Endothelial cell of umbilical vein (primary cell): Measurements from ENCODE around the gene CAMTA1. TPM values are rescaled to one million over a fixed set of nuclear protein-coding genes. Genes with fewer than 3 reads are reported as not detected.

Experiments used
- BruUV-seq: library from RNA; stranded (reverse); fragments of 400-500 nt; replicated peaks from 2 replicates; lab custom pipeline; 2021; lab: Mats Ljungman, UMichigan
- CTCF ChIA-PET: fragments of 300-600, 350-600 bp; sonication (Branson Sonifier 250); formaldehyde crosslinking; loops from one replicate; lab custom pipeline; 2021; ENCODE audit warnings: antibody characterized with exemption, inconsistent platforms; lab: Charles Lee
- POLR2A ChIA-PET: fragments of 300-600, 350-600 bp; sonication (Branson Sonifier 250); formaldehyde crosslinking; loops from one replicate; lab custom pipeline; 2021; ENCODE audit warnings: antibody characterized with exemption, inconsistent platforms; lab: Charles Lee
- DNase-seq: peaks from one replicate; pipeline ENCODE4 v3.0.0-alpha.2; 2011; ENCODE audit warnings: low read depth, low spot score
- FAIRE-seq: peaks from 2 replicates; lab custom pipeline; 2011; peaks lifted over from hg19 to GRCh38; lab: Jason Lieb, UNC
- H2AFZ ChIP-seq: 2 replicates; pipeline ENCODE4 v1.6.0; 2012; ENCODE audit warnings: low read depth, low read length, control low read depth, inconsistent platforms
- H3K27ac ChIP-seq: 2 replicates; pipeline ENCODE4 v1.5.1; 2011; ENCODE audit warnings: low read depth, mild to moderate bottlenecking, control low read depth, low read length, moderate library complexity; ENCODE audit not compliant: insufficient read depth
- H3K27me3 ChIP-seq, 2 experiments: 2 replicates each; pipeline versions ENCODE4 v1.6.0 to v1.6.1; 2011; ENCODE audit warnings: low read length in 2 of 2, mixed read lengths in 1 of 2; ENCODE audit not compliant: control insufficient read depth in 2 of 2, insufficient read depth in 2 of 2
- H3K36me3 ChIP-seq, 2 experiments: 2 replicates in 1 of 2; 3 replicates in 1 of 2; pipeline ENCODE4 v1.5.1; 2011; ENCODE audit warnings: low read length in 2 of 2, mild to moderate bottlenecking in 1 of 2, moderate library complexity in 1 of 2; ENCODE audit not compliant: control insufficient read depth in 2 of 2, insufficient read depth in 2 of 2; ENCODE audit errors: extremely low read depth in 1 of 2
- H3K4me1 ChIP-seq: 3 replicates; pipeline ENCODE4 v1.5.1; 2011; ENCODE audit warnings: mild to moderate bottlenecking, low read length; ENCODE audit not compliant: control insufficient read depth, insufficient read depth; ENCODE audit errors: extremely low read depth
- H3K4me2 ChIP-seq: 2 replicates; pipeline ENCODE4 v1.6.1; 2011; ENCODE audit warnings: low read length, control low read depth, mixed read lengths; ENCODE audit not compliant: insufficient read depth
- H3K4me3 ChIP-seq, 3 experiments: fragments of 200-600 bp in 1 of 3; sonication (generic), shearing (Covaris generic) in 1 of 3; replicated peaks in 1 of 3; 2 replicates each; pipeline ENCODE4 v1.5.1; 2011 to 2016; ENCODE audit warnings: control low read depth in 3 of 3, low read length in 3 of 3, mild to moderate bottlenecking in 2 of 3, inconsistent platforms in 1 of 3, low read depth in 1 of 3, moderate library complexity in 1 of 3; ENCODE audit not compliant: insufficient read depth in 1 of 3
- H3K79me2 ChIP-seq: 2 replicates; pipeline ENCODE4 v1.6.0; 2012; ENCODE audit warnings: low read length, inconsistent platforms; ENCODE audit not compliant: control insufficient read depth, insufficient read depth
- H3K9ac ChIP-seq: replicated peaks from 2 replicates; pipeline ENCODE3; 2011; ENCODE audit warnings: low read length, control low read depth; ENCODE audit not compliant: insufficient read depth; ENCODE audit errors: extremely low read depth
- H3K9me1 ChIP-seq: replicated peaks from 3 replicates; pipeline ENCODE4 v1.6.0; 2011; ENCODE audit warnings: mild to moderate bottlenecking, low read length; ENCODE audit not compliant: control insufficient read depth, insufficient read depth; ENCODE audit errors: extremely low read depth
- H3K9me3 ChIP-seq: replicated peaks from 2 replicates; pipeline ENCODE4 v1.5.1; 2012; ENCODE audit warnings: low read length, inconsistent platforms; ENCODE audit not compliant: control insufficient read depth, insufficient read depth
- H4K20me1 ChIP-seq: replicated peaks from 2 replicates; pipeline ENCODE3; 2011; ENCODE audit warnings: mild to moderate bottlenecking, low read length; ENCODE audit not compliant: control insufficient read depth, insufficient read depth; ENCODE audit errors: extremely low read depth
- EZH2 ChIP-seq: IDR thresholded peaks from 2 replicates; pipeline ENCODE4 v1.6.1; 2012; ENCODE audit warnings: borderline replicate concordance, low read depth, mild to moderate bottlenecking, moderate library complexity, low read length, inconsistent platforms; ENCODE audit not compliant: severe bottlenecking
- FOS ChIP-seq: IDR thresholded peaks from 2 replicates; pipeline ENCODE4 v1.6.1; 2011; ENCODE audit warnings: mild to moderate bottlenecking, low read length, moderate library complexity, borderline replicate concordance; ENCODE audit not compliant: insufficient read depth
- GATA2 ChIP-seq: IDR thresholded peaks from 2 replicates; pipeline ENCODE4 v1.7.0; 2011; ENCODE audit warnings: low read depth, mild to moderate bottlenecking, moderate library complexity, mixed read lengths, low read length; ENCODE audit not compliant: insufficient read length, insufficient read depth
- JUN ChIP-seq: IDR thresholded peaks from 2 replicates; pipeline ENCODE4 v1.6.1; 2011; ENCODE audit warnings: borderline replicate concordance, low read depth; ENCODE audit not compliant: insufficient read length, insufficient read depth
- MAX ChIP-seq: IDR thresholded peaks from 2 replicates; pipeline ENCODE4 v1.6.1; 2011; ENCODE audit not compliant: insufficient read depth, insufficient read length
- MYC ChIP-seq: IDR thresholded peaks from one replicate; pipeline ENCODE4 v1.6.1; 2011; ENCODE audit warnings: mild to moderate bottlenecking, low read depth, low read length
- POLR2A ChIP-seq: IDR thresholded peaks from 2 replicates; pipeline ENCODE4 v1.6.1; 2012; ENCODE audit warnings: low read depth, mild to moderate bottlenecking, control low read depth, low read length
- POLR2AphosphoS5 ChIP-seq: IDR thresholded peaks from 2 replicates; pipeline ENCODE4 v1.6.1; 2012; ENCODE audit warnings: low read depth, mild to moderate bottlenecking, control low read depth, low read length, moderate library complexity; ENCODE audit not compliant: insufficient read depth
- dilution Hi-C: fragments of 300-500 bp; cut with MboI; formaldehyde crosslinking; loops from one replicate; pipeline ENCODE4 v1.15.0; 2019; ENCODE audit warnings: low sequenced_read_pairs; ENCODE audit not compliant: extremely low pct_ligation_motif_present
- intact Hi-C: fragments of 100-400 bp; cut with micrococcal nuclease; formaldehyde crosslinking; loops from one replicate; pipeline ENCODE4 v1.10.0; 2022
- polyA plus RNA-seq, 4 experiments: library from polyadenylated mRNA; depleted of rRNA in 3 of 4; stranded (reverse) in 3 of 4; unstranded in 1 of 4; fragments of >200 nt; gene quantifications; 2 replicates each; pipeline versions ENCODE4 v1.2.1 to v1.2.3, GENCODE V29; 2011 to 2012; ENCODE audit warnings: missing spikeins in 1 of 4
- total RNA-seq: library from RNA; stranded (reverse); gene quantifications from 2 replicates; pipeline ENCODE4 v1.2.3, GENCODE V29; 2021
- TF ChIP-seq, protein P1 (sequence below), 2 donors: IDR thresholded peaks; 1 replicate in 1 of 2; 2 replicates in 1 of 2; pipeline ENCODE4 v1.5.1; 2011; ENCODE audit warnings: low read length in 2 of 2, mild to moderate bottlenecking in 2 of 2, moderate library complexity in 2 of 2, control low read depth in 1 of 2, inconsistent platforms in 1 of 2, low read depth in 1 of 2; ENCODE audit not compliant: insufficient read depth in 1 of 2; ENCODE audit errors: extremely low read depth in 1 of 2

Gene CAMTA1
- total and polyA plus RNA-seq, 2 donors (not counting 3 experiments of a cell fraction or from before 2014, with no cell fraction given): 50.8 to 92.7 TPM

DNA sequence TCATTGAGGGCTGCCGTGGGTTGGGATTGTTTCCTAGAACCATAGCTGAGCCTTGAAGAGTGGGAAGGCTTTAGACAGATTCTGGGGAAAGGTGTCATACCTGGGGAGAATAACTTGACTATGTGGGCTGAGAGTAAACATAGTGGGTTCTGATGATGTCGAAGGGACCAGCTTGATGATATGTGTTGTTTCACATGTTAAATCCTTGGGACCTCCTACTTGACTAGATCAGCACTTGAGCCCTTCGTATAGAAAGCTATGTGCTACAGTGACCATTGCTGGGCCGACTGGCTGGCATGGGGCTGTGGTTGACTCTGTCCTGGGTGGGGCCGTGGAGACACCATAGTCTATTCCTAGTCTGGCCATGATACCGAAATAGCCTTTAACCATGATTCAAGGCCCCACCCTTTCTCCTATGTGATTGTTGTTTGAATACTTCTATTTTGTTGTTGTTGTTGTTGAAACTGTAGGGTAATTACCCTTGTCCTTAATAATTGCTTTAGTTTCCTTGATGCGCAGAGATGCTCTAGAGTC is 423.5 kb downstream of the CAMTA1 start:
- dilution Hi-C loops: no loop called here
- no peak overlapping the region for H3K27ac ChIP-seq
- H3K4me1 ChIP-seq: no peaks in the 10 kb centered on the region
- H3K4me3 ChIP-seq: no peak overlapping the region
- DNase-seq (no peak), FAIRE-seq (no peak)
- BruUV-seq: no TSS peak
- no peak overlapping the region for H3K9ac ChIP-seq
- no peaks in the 10 kb centered on the region for H3K79me2 ChIP-seq
- H3K27me3 ChIP-seq: no peaks in the 10 kb centered on the region
- H2AFZ ChIP-seq: no peak overlapping the region
- H3K4me2 ChIP-seq: no peak overlapping the region
- intact Hi-C loops: loop anchor here (1.0 kb wide), 2 partner anchors 415 to 488 kb away; no protein-coding TSS in a partner anchor
- ChIA-PET POLR2A (no interaction called here), CTCF (interaction anchor here (0.6 to 2.6 kb wide), 19 partner anchors 10 to 505 kb away, joined by 3 to 58 read pairs (median 4); partner anchors contain the start of gene CAMTA1)
- no peaks in the 10 kb centered on the region for H4K20me1 ChIP-seq
- no peaks in the 10 kb centered on the region for H3K9me3 ChIP-seq
- H3K36me3 ChIP-seq: no peaks in the 10 kb centered on the region
- TF ChIP-seq JUN (no peak), MAX (no peak), POLR2A (no peak), GATA2 (no peak), MYC (no peak), EZH2 (no peak), FOS (no peak), POLR2AphosphoS5 (no peak)
- TF ChIP-seq, protein P1, sequence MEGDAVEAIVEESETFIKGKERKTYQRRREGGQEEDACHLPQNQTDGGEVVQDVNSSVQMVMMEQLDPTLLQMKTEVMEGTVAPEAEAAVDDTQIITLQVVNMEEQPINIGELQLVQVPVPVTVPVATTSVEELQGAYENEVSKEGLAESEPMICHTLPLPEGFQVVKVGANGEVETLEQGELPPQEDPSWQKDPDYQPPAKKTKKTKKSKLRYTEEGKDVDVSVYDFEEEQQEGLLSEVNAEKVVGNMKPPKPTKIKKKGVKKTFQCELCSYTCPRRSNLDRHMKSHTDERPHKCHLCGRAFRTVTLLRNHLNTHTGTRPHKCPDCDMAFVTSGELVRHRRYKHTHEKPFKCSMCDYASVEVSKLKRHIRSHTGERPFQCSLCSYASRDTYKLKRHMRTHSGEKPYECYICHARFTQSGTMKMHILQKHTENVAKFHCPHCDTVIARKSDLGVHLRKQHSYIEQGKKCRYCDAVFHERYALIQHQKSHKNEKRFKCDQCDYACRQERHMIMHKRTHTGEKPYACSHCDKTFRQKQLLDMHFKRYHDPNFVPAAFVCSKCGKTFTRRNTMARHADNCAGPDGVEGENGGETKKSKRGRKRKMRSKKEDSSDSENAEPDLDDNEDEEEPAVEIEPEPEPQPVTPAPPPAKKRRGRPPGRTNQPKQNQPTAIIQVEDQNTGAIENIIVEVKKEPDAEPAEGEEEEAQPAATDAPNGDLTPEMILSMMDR (IDR thresholded peaks at IDR 0.05; ENCODE audit: extremely low read depth in 1 of 2, insufficient read depth in 1 of 2, low read depth in 1 of 2, low read length in 2 of 2): no peak
- H3K9me1 ChIP-seq: no peaks in the 10 kb centered on the region
